B cell (primary cell): ENCODE data around the gene NIPAL4. TPM values are rescaled to one million over a fixed set of nuclear protein-coding genes. Genes with fewer than 3 reads are reported as not detected.

ENCODE experiments used
- ATAC-seq: fragments of 200-7000 bp; cut with Tn5 transposase; one replicate; pipeline ENCODE4 v1.10.0; 2021; ENCODE audit warnings: low read depth, mild to moderate bottlenecking, moderate number of reproducible peaks, moderate library complexity
- CTCF ChIA-PET: fragments of 350-600 bp; sonication (Branson Sonifier 250); formaldehyde crosslinking; loops from one replicate; lab custom pipeline; 2021; ENCODE audit warnings: antibody characterized with exemption, inconsistent platforms; lab: Charles Lee
- POLR2A ChIA-PET: fragments of 350-600 bp; sonication (Branson Sonifier 250); formaldehyde crosslinking; loops from one replicate; lab custom pipeline; 2021; ENCODE audit warnings: antibody characterized with exemption; lab: Charles Lee
- DNase-seq: peaks from one replicate; pipeline ENCODE4 v3.0.0; 2013
- H2AFZ ChIP-seq: 2 replicates; pipeline ENCODE4 v1.6.1; 2012; ENCODE audit warnings: mild to moderate bottlenecking, low read depth, low read length; ENCODE audit not compliant: insufficient read depth, poor library complexity, severe bottlenecking
- H3K27ac ChIP-seq, 2 donors: 1 replicate in 1 of 2; 2 replicates in 1 of 2; pipeline ENCODE4 v1.5.1; 2012 to 2013; ENCODE audit warnings: low read length in 2 of 2, mild to moderate bottlenecking in 2 of 2, moderate library complexity in 1 of 2
- H3K27me3 ChIP-seq, 4 experiments: fragments of 200-600 bp in 1 of 4; sonication (generic) in 1 of 4; replicated peaks in 1 of 4; 1 replicate in 2 of 4; 2 replicates in 2 of 4; pipeline versions ENCODE4 v1.6.1 to v1.7.0; 2013 to 2016; ENCODE audit warnings: low read length in 3 of 4, mild to moderate bottlenecking in 2 of 4, mixed read lengths in 1 of 4, moderate library complexity in 1 of 4; ENCODE audit not compliant: insufficient read depth in 4 of 4, control insufficient read depth in 3 of 4; ENCODE audit errors: control extremely low read depth in 1 of 4
- H3K36me3 ChIP-seq, 2 experiments: replicated peaks in 1 of 2; 1 replicate in 1 of 2; 2 replicates in 1 of 2; pipeline versions ENCODE4 v1.6.1 to v1.7.1; 2013; ENCODE audit warnings: low read length in 1 of 2; ENCODE audit not compliant: insufficient read depth in 2 of 2, control insufficient read depth in 1 of 2; ENCODE audit errors: control extremely low read depth in 1 of 2, extremely low read depth in 1 of 2
- H3K4me1 ChIP-seq, 2 donors: fragments of 200-600 bp in 1 of 2; sonication (generic) in 1 of 2; 1 replicate in 1 of 2; 2 replicates in 1 of 2; pipeline versions ENCODE4 v1.5.1 to v1.6.1; 2013 to 2017; ENCODE audit warnings: low read length in 2 of 2; ENCODE audit not compliant: control insufficient read depth in 2 of 2, insufficient read depth in 2 of 2
- H3K4me2 ChIP-seq: replicated peaks from 2 replicates; pipeline ENCODE3; 2012; ENCODE audit warnings: mild to moderate bottlenecking, low read depth, low read length; ENCODE audit not compliant: poor library complexity, severe bottlenecking
- H3K4me3 ChIP-seq, 5 experiments: fragments of 200-600 bp in 1 of 5; sonication (generic) in 1 of 5; 1 replicate in 3 of 5; 2 replicates in 2 of 5; pipeline versions ENCODE4 v1.5.1 to v1.7.0; 2011 to 2016; ENCODE audit warnings: low read length in 4 of 5, mild to moderate bottlenecking in 4 of 5, low read depth in 2 of 5, control low read depth in 1 of 5, moderate library complexity in 1 of 5; ENCODE audit not compliant: insufficient read depth in 1 of 5; ENCODE audit errors: control extremely low read depth in 1 of 5, extremely low read depth in 1 of 5
- H3K79me2 ChIP-seq: fragments of 200-600 bp; sonication (generic); one replicate; pipeline ENCODE4 v1.6.0; 2016; ENCODE audit warnings: low read length; ENCODE audit not compliant: control insufficient read depth, insufficient read depth
- H3K9ac ChIP-seq: fragments of 200-600 bp; sonication (generic); 2 replicates; pipeline ENCODE4 v1.6.1; 2017; ENCODE audit warnings: mild to moderate bottlenecking, low read length, moderate library complexity
- H3K9me3 ChIP-seq, 3 donors: one replicate each; pipeline versions ENCODE4 v1.6.1 to v1.7.1; 2013; ENCODE audit warnings: low read length in 2 of 3; ENCODE audit not compliant: control insufficient read depth in 2 of 3, insufficient read depth in 1 of 3; ENCODE audit errors: control extremely low read depth in 1 of 3
- H4K20me1 ChIP-seq: 2 replicates; pipeline ENCODE4 v1.6.0; 2012; ENCODE audit warnings: mild to moderate bottlenecking, low read length; ENCODE audit not compliant: insufficient read depth, control insufficient read depth, poor library complexity, severe bottlenecking
- H3K27ac Mint-ChIP-seq: one replicate; pipeline ENCODE4 v1.8.0; 2021; ENCODE audit warnings: mixed read lengths
- H3K27me3 Mint-ChIP-seq: one replicate; pipeline ENCODE4 v1.8.0; 2021; ENCODE audit warnings: mixed read lengths
- H3K4me1 Mint-ChIP-seq: one replicate; pipeline ENCODE4 v1.8.0; 2021; ENCODE audit warnings: mixed read lengths
- H3K4me3 Mint-ChIP-seq: one replicate; pipeline ENCODE4 v1.8.0; 2021; ENCODE audit warnings: mixed read lengths
- H3K9me3 Mint-ChIP-seq: one replicate; pipeline ENCODE4 v1.8.0; 2022; ENCODE audit warnings: mixed read lengths; ENCODE audit not compliant: insufficient read depth
- CTCF ChIP-seq: fragments of 200-600 bp; IDR thresholded peaks from one replicate; pipeline ENCODE4 v1.8.0; 2022; ENCODE audit warnings: antibody characterized with exemption, mild to moderate bottlenecking
- EZH2 ChIP-seq: IDR thresholded peaks from 2 replicates; pipeline ENCODE4 v1.6.1; 2012; ENCODE audit warnings: borderline replicate concordance, low read depth, mild to moderate bottlenecking, moderate library complexity, low read length; ENCODE audit not compliant: insufficient read depth, poor library complexity, severe bottlenecking
- WGBS: methylation state at CpG from one replicate; pipeline ENCODE4 v1.1.5; 2013; ENCODE audit warnings: missing lambda C conversion rate; ENCODE audit not compliant: insufficient coverage; 5-methylcytosine and 5-hydroxymethylcytosine counted together
- intact Hi-C: fragments of 100-400 bp; cut with micrococcal nuclease; formaldehyde crosslinking; loops from one replicate; pipeline ENCODE4 v1.10.0; 2022
- polyA plus RNA-seq: library from polyadenylated mRNA; depleted of rRNA; stranded (reverse); fragments of >200 nt; gene quantifications from 2 replicates; pipeline ENCODE4 v1.2.3, GENCODE V29; 2012
- total RNA-seq, 2 donors: library from RNA; stranded (reverse); fragments of 120-200 nt in 1 of 2; gene quantifications; 1 replicate in 1 of 2; 2 replicates in 1 of 2; pipeline versions ENCODE4 v1.2.3 to v1.2.4, GENCODE V29; 2013 to 2022

Gene NIPAL4
- total and polyA plus RNA-seq, 2 donors (not counting 1 experiment from before 2014, with no cell fraction given): 4.6 to 6.4 TPM

GRCh38 chr5:157464519-157465171, 4.6 kb downstream of the NIPAL4 start:
- Histone ChIP-seq H3K27ac (no peak overlapping the region), H3K4me3 (no peak overlapping the region), H3K36me3 (peaks cover 0 to 24% of the 10 kb centered on the region in 2 experiments), H3K4me1 (peaks cover 18 to 30% of the 10 kb centered on the region in 2 donors), H3K4me2 (no peak overlapping the region), H3K9me3 (no peaks in the 10 kb centered on the region), H4K20me1 (no peaks in the 10 kb centered on the region), H3K79me2 (peaks cover 14% of the 10 kb centered on the region), H2AFZ (no peak overlapping the region), H3K27me3 (no peaks in the 10 kb centered on the region), H3K9ac (no peak overlapping the region)
- DNase-seq (peak; percentile 6), ATAC-seq (peak; percentile 39)
- WGBS: 39% methylated on average over 4 of the region's 4 CpGs
- ChIA-PET CTCF (interaction anchor here (0.6 to 8.4 kb wide), 5 partner anchors 10 to 277 kb away, joined by 3 to 37 read pairs (median 4); no protein-coding TSS in a partner anchor), POLR2A (no interaction called here)
- peaks cover 53% of the 10 kb centered on the region for H3K4me1 Mint-ChIP-seq
- intact Hi-C loops: no loop called here
- H3K27ac Mint-ChIP-seq: peak overlapping the region; percentile 16
- H3K4me3 Mint-ChIP-seq: peak overlapping the region; percentile 5
- no peak for TF ChIP-seq CTCF
- no peak for TF ChIP-seq EZH2
- H3K9me3 Mint-ChIP-seq: no peaks in the 10 kb centered on the region
- no peaks in the 10 kb centered on the region for H3K27me3 Mint-ChIP-seq

- H3K27ac Mint-ChIP-seq: no peak overlapping the region
- no peaks in the 10 kb centered on the region for H3K27me3 ChIP-seq
- H3K4me2 ChIP-seq: no peak overlapping the region
- WGBS: 97% methylated on average over 13 of the region's 13 CpGs
- POLR2A ChIA-PET: no interaction called here
- no peak overlapping the region for H3K4me3 Mint-ChIP-seq
- H3K79me2 ChIP-seq: no peaks in the 10 kb centered on the region
- CTCF ChIA-PET: interaction anchor here (0.7 to 15.5 kb wide), 9 partner anchors 9 to 250 kb away, joined by 3 to 162 read pairs (median 5); no protein-coding TSS in a partner anchor
- no peaks in the 10 kb centered on the region for H4K20me1 ChIP-seq
- H3K27ac ChIP-seq: no peak overlapping the region
- no peaks in the 10 kb centered on the region for H3K9me3 Mint-ChIP-seq
- intact Hi-C loops: no loop called here
- H3K4me3 ChIP-seq: no peak overlapping the region
- TF ChIP-seq EZH2: no peak
- no peak for ATAC-seq
- H3K36me3 ChIP-seq: peaks cover 4 to 51% of the 10 kb centered on the region in 2 experiments
- no peaks in the 10 kb centered on the region for H3K9me3 ChIP-seq
- DNase-seq: no peak
- peaks cover 56% of the 10 kb centered on the region for H3K4me1 Mint-ChIP-seq
- H3K9ac ChIP-seq: no peak overlapping the region
- H3K4me1 ChIP-seq: peaks cover 1 to 21% of the 10 kb centered on the region in 2 donors
- no peaks in the 10 kb centered on the region for H3K27me3 Mint-ChIP-seq
- no peak overlapping the region for H2AFZ ChIP-seq
Observed at GRCh38 chr5:157468293-157468965, 8.4 kb downstream of the NIPAL4 start.
